ELR (cell line): ENCODE results near the gene NPAS3.

Source experiments
- DNase-seq: peaks from one replicate; pipeline ENCODE4 v3.0.0-alpha.2; 2015; ENCODE audit warnings: low read depth

NPAS3 gene

DNA sequence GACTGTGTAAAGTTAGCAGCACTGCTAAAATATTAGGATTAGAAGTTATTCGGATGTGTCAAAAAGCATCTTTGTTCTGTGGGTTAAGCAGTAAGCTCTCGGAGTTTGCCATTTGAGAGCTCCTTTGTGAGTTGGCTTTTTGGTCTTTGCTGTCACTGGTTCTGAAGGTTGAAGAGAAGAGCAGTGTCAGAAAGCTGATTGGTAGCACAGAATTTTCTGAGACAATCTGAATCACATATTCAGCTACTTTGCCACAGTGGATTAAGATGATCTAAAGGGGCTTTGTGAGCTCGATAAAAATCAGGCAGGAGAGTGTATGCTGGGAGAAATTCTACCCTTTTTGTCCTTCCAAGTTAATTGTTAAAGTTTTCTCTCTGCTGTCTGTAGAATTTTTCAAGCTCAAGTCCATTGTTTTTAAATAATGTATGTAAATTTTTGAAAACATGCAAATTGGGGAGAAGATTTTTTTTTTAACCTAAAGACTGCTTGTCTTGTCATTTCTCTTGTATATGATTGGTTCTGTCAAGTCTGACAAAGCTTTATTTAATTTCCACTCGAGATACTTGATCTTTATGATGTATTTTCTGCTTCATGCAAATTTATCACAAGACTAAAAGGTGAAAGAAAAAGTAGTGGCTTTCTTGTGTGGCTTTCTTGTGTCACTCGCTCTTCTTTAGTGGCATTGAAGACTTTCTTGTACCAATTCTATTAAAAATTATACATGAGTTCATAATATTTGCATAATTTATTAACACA, 704.9 kb downstream of the NPAS3 start:
- no peak for DNase-seq

DNA sequence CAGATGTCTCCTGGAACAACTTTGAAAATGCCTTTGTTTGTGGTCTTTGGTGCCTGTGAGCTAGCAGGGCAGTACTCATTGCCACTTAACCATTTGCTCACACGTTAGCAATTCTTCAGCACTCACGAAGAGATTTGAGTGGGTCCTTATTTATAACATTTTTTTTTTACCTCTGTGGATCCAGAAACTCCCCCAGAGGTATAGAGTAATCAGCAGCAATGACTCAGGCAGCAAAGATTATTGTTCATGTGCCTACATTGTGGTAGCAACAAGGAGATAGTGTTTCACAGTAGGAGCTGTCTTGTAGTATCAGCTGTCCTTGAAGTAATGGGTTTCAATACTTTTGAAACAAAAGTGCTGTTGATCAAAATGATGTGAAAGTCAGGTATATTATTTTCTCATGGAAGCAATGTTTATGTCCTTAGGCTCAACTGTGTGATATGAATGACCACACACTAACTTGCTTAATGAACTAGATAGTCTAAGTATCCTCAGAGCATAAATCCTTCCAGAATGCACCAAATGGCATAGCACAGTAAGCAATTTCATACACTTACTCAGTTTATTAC, 708.1 kb downstream of the NPAS3 start:
- peak; percentile 86 for DNase-seq

DNA sequence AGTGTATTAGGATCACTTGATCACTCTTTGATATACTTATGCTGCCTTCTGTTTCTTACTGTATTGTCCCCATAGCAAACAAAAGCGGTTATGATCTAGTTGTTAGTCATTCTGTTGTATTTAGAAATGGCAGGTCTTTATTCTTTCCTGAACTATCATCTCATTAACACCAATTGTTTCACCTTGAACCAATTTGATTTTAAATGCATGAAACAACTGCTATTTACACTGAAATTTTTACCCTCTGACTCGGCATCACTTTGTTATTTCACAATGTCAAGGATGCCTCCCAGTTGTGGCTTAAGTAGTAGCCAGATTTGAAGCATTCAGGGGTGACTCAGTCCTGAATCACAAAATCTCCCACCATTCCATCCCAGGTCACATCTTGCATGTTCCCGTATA, 708.7 kb downstream of the NPAS3 start:
- peak; percentile 97 for DNase-seq

DNA sequence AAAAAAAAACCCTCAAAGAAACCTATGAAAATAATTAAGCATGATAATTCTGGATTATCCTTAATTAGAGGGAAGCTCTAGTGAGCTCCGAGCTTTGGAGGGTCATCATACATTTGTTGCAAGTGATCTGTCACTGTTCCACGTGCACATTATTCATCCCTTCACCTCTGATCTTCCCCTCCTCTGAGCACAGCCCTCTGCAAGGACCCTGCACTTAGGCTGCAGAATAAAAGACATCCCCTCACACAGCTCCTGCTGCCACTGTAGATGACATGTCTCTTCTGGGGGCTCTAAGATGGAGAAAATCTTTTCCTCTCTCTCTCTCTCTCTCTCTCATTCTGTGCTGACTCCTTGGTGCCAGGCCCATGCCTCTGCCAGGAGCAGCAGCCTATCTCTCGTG, 711.8 kb downstream of the NPAS3 start:
- no peak for DNase-seq

DNA sequence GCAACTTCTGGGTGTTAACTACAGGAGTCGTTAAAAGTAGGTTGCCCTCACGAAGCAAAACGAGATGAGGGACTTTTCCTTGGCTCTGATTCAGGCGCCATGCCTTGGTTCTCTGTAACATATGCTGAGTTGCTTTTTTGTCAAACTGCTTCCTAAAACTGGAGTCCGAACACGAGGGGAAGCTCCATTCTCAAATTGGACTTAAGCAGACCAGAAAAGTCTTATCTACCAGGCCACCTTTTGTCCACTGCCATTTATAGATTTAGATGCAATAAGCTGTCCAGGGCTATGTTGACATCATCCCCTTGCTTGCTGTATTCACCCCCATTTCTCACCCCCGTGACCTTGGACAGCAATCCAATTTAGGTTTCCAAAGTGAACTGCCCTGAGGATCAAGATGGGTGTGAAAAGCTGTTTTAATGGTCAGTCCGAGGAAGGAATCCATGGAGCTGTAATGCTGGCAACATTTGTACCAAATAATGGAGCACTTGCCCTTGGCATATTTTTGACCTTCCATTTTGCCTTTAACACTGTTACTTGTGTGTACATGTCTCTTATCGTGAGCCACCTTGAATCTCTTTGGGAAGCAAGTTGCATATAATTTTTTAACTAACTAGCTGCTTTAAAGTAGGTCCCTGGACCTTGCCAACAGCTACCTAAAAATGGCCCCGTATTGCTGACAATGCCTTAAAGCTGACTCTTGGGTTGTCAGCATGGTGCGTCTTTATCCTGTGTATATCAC, 714.1 kb downstream of the NPAS3 start:
- no peak for DNase-seq

DNA sequence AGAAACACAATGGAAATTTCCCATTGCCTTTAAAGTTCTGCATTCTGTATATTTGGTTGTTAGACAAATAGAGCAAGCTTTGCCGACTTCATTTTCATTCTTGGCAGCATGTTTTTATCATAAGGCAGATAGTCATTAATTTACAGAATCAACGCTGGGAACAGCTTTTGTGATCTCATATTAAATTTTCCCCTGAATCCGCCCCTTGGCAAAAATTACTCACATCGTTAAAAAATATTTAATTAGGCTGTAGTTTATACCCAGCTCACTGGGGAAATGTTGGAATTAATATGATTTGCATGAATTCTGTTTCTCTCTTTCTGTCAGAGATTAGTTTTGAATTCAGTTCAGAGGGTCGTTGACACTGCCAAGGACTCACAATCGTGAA, 714.6 kb downstream of the NPAS3 start:
- no peak for DNase-seq

DNA sequence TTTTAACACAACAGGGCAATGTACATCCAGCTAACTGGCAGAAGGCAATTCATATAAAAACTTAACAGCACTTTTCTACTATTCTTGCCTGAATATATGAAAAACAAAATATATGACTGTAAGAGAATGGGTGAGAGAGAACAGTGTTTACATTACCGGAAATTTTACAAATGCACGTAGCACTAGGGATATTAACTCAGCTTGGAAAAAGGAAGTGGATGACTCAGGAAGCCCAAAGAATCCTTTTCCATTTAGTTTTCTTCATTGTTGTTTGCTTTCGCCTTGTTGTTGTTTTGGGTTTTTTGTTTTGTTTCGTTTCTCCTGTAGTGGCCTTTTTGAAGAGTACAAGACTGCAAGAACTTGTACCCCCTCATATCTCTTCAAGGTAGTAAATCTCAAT, 716.7 kb downstream of the NPAS3 start:
- peak; percentile 68 for DNase-seq

DNA sequence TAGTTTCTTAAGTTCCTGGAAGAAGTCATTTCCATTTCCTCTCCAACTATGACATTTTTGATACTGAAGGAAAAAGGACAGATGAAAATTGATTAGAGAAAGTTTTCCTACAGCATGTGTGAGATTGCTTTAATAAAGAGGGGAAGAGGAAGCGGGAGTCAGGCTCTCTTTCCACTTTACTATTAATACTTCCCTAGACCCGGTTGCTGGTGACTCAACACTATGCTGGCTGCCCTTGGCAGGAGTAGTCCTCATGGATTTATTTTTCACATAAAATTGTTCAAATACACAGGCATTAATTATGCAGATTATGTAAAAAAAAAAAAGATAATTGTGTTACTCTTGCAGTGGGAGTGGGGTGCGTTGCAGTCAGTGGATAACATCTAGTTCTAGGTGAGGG, 718.8 kb downstream of the NPAS3 start:
- peak; percentile 53 for DNase-seq

DNA sequence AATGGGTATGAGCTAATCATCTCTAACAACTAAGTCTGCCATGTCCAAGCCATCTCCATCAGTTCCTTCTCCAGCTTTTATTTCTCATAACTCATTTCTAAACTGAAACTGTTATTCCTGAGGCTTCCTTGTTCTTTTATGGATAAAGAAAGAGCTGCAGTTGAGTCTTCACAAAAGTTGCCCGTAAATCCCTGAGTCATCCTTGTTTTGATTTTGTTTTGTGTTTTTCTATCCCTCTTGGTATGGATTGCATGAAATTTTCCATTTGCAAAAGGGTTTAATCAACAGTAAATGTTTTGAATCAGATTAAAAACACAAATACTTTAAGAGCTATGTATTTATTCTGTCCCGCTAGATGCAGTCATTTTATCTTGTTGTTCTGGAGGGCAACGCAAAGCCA, 721.6 kb downstream of the NPAS3 start:
- DNase-seq, result no peak

DNA sequence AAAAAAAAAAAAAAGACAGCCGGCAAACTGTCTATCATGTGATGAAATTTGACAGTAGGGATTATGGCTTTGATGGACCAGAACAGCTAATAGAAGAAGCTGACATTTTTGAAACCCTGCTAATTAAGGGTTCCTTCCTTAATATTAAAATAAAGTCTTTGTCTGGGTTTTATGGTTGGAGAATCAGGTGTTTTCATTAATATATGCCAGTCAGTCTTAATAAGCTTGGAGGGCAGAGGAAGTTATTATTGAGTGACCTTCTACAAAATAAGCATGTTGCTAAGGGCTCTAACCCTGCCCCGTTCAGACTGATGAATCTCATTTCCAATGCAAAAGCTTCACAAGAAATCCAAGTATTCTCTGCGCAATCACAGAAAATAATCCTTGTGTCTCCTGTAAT, 722.4 kb downstream of the NPAS3 start:
- no peak for DNase-seq

DNA sequence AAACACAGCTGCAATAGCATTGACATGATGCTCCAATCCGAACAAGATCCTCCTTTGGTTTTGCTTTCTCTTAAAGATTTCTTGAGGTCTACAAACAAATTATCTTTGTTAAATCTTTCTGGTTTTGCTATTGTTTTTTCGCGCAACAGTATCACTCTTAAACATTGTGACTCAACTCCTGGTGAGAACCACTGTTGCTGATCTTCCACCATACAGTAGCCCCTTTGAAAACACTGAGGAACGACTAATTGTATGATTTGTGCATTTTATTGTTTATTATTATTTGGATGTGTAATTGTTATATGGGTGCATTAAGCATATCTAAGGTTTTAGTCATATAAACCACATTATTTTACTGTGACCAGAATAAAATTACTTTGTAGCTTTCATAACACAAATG, 729.4 kb downstream of the NPAS3 start:
- peak; percentile 89 for DNase-seq

DNA sequence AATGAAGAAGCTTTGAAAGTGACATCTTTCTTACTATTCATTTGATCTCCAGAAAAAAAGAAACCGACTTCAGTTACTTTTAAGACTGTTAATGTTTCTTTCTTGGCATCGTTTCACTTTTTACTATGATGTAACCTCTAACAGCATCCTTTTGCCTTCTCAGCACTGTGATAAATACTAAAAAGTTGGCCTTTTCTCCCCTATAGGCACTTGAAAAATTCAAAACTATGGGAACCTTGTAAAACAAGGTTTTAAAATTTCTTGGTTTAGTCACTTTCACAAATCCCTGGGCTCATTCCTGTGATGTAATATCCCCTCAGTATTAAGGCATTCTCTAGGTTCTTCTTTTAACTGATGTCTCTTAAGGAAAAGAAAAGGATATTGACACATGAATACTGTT, 730.4 kb downstream of the NPAS3 start:
- no peak for DNase-seq

DNA sequence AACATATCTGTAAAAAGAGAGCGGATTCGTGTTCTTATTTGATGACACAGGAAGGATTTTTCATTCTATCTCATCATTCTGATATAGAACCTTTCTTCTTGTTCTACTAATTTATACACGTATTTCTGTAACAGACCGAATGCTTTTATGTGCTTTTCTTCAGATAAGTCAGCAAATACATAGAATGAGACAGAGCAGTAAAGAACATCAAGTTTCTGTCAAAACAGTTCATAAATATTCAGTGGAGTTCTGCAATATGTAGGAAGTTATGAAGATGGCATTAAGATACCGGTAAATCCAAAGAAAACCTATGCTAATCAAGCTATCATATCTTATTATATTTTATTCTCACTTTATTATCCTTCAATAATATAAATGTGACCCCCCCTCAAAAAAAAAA, 731.6 kb downstream of the NPAS3 start:
- DNase-seq, result no peak

DNA sequence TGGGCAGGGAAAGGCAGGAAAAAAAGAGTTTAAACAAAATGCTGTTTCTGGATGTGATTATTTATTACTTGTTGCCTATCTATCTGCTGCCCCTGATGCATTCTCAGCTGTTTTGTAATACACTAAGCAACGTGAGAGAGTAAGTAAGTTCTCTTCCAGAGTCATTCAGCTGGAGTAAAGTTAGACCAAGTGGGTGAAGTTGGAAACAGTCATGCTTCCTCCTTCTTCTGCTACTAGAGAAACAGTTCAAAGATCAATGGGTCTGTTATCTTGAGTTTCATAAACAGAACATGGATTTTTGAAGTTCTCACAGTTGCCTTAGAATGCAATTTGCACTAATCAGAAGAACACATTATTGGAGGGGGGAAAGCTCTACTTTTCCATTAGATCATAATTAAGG, 732.9 kb downstream of the NPAS3 start:
- no peak for DNase-seq

DNA sequence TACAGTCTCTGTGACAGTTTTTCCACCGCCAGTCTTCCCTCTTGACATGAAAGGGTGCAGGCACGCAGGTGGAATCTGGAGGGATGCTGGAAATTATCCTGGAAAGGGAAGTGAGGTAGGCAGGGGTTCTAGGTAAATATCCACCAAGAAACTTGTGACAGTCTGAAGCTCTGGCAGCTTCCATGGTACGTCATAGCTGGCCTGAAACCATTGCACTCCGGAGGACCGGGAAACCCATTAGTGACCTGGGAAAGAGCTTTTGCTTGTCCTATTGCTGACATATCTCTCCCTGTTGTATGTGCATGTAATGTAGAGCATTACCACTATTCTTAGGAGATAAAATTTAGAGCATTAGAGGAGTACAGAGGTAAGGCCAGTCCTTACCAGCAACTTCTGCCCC, 736.2 kb downstream of the NPAS3 start:
- no peak for DNase-seq

DNA sequence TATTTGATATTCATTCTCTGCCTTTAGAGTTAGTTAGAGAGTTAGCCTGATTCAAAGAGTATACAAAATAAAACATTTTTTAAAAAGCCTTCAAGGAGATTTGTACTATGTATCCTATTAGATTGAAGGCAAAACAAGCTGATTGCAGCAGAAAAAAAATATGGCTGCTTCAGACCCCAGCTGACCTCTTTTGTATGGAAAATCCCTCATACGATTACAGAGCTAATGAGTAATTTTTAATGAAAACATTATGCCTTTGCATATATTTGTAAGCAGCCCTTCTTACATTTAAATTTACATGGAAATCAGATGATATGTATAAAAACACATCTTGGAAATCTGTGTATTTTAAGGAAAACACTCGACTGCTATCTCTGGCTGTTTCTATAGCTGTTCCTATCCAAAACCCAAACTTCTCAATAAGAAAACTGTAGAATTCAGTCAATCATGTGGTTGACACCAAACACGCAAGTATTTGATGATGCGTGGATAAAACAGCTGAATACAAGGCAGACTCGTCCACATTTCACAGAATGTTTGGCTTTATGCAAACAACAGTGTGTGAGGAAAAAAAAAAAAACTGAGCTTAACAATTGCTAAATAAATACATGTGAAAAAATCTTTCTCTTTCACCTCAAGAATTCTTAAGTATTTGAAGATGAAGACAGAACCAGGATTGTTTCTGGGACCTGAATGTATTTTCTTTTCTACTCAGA, 736.9 kb downstream of the NPAS3 start:
- peak; percentile 6 for DNase-seq

DNA sequence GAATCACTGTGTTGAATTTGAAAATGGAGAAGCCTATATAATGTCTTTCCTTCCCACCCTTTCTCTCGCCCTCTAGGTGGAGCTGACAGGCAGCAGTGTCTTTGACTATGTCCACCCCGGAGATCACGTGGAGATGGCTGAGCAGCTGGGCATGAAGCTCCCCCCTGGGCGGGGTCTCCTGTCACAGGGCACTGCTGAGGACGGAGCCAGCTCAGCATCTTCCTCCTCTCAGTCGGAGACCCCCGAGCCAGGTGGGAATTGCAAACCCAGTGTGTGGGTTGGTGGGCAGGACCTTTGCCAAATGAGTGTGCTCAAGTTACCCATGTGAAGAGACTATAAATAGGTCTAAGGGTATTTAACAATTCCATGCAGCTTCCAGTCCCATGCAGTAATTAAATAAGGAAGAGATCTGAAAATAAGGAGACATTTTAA, 737.5 kb downstream of the NPAS3 start:
- peak; percentile 70 for DNase-seq

DNA sequence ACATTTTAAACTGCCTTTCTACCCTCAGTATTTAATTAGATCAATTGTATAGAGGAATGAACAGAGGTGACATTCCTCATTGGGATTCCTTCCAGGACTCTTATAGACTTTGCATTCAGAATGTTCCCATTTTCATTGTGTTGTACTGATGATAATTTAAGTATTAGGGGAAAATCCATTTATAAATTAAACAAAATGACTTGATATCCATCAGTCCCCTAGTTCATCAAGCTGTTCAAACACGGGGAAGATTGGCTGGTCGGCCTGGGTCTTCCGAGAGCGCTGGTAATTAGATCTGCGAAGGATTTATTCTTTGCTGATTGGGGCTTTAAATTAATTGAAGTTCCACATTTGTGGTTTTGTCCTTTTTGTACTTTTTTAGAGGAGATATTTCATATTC, 738.2 kb downstream of the NPAS3 start:
- DNase-seq, result no peak

DNA sequence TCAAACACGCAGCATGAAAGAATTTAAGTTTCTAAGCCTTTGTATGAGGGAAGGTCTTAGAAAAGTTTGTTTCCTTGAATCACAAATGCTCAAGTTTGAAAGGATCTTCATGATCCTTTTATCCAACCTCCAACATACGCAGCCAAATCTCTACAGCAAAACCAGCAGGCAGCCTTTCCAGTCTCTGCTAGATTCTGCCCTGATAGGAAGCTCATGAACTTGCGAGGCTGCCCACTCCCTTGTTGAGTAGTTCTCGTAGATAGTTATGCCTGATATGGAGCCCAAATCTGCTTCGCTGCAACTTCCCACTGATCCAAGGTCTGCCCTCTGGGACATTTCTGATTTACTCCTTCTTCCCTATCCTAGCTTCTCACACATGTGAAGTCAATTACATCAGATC, 739.3 kb downstream of the NPAS3 start:
- DNase-seq, result no peak

DNA sequence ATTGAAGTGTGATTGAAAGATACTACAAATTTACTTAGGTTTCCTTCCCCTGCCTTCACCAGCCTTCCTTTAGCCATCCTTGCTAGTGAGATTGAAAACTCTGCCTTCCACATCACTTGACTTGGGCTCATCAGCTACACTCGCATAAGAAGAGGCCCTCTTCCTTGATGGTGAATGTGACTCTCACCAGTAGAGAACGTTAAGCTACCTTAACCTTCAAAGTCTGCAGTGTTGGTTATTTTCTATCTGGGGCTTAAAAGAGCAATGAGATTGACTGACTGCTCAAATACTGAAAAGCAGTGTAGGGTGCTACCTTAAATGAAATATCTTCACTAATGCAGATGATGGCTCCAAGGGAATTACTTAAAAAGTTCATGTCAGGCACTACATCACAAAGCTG, 740.3 kb downstream of the NPAS3 start:
- no peak for DNase-seq

DNA sequence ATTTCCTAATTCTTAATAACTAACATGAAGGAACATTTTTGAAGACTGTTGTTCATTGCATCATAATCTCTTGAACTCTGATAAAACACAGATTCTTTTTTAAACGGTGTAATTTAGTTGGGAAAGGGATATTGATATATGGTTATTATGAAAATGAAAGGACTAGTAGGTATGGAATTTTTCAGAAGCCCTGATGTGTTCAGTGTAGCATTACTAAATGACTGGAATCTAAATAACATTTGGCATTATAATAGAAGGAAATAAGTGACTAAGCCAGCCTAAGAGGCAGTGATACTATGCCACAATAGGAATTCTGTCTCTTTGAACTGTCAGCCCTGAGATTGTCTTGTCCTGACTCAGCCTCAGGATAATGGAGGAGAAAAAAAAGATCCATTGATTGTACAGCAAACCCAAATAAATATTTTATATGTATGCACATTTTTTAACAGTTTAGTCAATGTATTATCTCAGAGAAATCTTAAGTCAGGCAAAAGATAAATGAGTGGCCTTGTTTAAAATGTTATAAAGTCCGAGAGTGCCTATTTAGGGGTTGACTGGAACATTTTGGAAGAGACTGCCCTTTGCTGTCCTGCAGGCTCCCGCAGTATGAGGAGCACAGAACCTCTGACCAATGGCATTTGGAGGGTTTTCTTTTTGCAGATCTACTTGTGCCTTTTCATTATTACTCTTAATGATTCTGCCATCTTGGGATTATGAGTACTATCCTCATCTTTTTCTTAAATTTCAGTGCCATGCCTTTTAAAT, 741.0 kb downstream of the NPAS3 start:
- peak; percentile 94 for DNase-seq

DNA sequence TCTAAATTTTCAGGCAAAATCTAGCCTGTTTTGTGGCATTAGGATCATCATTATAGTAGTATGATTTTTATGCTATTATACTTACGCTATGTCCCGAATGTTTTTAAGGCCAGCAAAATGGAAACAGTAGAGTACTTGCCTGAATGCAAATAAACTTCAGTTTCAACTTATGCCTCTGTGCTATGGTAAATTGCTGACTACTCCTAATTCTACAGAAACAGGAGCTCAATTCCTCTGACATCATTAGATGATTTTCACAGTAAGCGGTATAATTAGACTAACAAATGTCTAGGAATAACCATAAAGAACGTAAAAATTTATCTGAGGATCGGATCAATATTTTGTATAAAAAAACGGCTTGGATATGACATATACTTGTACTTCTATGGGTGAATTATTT, 742.2 kb downstream of the NPAS3 start:
- no peak for DNase-seq
